Stimulated activated CD4-positive, alpha-beta T cell treated with anti-CD3 and anti-CD28 coated beads, Interleukin-1b, Interleukin-23, amount 100 ng/mL, for 48 hours (primary cell): ENCODE measurements around the gene HPDL.
A peak's percentile ranks its signal among the peaks of the same experiment; 100 is the strongest.

Experiments used
- DNase-seq: peaks from one replicate; pipeline ENCODE4 v3.0.0-alpha.2; 2020

The HPDL gene

DNA sequence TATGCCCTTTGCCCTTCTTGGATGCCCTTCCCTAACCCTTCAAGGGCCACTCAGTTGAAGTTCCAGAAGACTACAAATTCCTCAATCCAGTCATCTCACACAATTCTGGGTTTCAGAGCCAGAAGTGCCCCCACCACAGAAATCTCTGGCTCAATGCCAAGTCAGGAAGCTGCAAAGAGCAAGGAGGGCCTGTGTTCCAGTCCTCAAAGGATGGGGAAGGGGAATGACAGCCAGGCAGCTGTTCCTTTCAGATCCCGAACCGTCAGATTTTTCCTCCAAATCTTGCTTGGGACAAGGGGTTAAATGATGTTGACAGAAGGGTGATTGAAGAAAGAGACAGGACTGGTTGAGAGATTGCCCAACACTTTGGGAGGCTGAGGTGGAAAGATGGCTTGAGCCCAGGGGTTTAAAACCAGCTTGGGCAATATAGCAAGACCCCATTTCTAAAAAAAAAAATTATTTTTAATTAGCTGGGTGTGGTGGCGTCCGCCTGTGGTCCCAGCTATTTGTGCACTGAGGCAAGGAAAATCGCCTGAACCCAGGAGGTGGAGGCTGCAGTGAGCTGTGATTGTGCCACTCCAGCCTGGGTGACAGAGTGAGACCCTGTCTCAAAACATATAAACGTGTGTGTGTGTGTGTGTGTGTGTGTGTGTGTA, 716 bp upstream of the HPDL start:
- DNase-seq = no peak

DNA sequence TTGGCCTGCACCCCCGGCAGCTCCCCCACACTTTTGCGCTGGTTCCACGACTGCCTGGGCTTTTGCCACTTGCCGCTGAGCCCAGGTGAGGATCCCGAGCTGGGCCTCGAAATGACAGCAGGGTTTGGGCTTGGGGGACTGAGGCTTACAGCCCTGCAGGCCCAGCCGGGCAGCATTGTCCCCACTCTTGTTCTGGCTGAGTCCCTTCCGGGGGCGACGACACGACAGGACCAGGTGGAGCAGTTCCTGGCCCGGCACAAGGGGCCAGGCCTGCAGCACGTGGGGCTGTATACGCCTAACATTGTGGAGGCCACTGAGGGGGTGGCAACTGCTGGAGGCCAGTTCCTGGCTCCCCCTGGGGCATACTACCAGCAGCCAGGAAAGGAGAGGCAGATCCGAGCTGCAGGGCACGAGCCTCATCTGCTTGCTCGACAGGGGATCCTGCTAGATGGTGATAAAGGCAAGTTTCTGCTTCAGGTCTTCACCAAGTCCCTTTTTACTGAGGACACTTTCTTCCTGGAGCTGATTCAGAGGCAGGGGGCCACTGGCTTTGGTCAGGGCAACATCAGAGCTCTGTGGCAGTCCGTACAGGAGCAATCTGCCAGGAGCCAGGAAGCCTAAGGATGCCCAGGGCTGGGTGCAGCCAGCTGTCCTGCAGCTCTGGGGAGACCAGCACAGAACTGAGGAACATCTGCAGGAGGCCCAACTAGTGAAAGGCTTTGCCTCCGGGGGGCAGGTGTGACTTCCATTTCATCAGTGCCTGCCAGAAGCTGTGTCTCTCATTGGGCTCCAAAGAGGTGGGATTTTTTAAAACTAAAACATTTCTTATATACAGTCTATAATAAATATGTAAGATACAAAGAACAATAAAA, 1.2 kb downstream of the HPDL start:
- DNase-seq = no peak

DNA sequence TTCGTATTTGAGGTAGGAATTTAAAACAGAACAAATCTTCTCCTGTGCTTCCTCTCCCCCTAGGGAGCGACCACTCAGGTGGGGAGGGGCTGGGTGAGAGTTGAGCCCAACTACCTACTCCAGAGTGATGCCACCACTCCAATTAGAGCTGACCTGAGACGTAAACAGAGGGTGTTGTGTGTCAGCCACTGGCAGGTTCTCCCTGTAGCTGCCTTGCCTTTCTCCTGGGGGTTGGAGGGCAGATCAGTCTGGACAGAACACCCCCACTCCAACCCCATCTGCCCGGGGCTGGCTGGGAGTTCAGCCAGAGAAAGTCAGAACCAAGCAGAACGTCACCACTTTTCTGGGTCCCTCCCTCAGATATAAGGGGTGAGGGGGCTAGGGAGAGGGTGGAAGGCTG, 2.0 kb downstream of the HPDL start:
- DNase-seq = no peak

DNA sequence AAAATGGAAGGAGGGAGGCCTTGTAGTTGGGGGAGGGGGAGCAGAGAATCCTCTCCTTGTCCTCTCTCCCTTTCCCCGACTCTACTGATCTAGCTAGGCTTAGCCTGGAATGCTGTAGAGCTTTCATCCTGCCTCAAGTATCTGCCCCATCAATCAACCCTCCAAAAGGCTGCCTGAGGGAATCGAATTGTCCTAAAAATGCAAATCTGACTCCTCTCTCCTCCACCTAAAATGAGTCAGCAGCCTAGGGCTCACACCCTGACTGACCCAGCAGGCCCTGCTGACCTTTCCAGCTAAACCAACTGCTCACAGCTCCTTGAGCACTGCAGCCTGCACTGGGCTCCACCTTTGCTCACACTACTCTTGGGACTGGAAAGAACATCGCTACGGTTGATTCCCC, 2.8 kb downstream of the HPDL start:
- DNase-seq = no peak

DNA sequence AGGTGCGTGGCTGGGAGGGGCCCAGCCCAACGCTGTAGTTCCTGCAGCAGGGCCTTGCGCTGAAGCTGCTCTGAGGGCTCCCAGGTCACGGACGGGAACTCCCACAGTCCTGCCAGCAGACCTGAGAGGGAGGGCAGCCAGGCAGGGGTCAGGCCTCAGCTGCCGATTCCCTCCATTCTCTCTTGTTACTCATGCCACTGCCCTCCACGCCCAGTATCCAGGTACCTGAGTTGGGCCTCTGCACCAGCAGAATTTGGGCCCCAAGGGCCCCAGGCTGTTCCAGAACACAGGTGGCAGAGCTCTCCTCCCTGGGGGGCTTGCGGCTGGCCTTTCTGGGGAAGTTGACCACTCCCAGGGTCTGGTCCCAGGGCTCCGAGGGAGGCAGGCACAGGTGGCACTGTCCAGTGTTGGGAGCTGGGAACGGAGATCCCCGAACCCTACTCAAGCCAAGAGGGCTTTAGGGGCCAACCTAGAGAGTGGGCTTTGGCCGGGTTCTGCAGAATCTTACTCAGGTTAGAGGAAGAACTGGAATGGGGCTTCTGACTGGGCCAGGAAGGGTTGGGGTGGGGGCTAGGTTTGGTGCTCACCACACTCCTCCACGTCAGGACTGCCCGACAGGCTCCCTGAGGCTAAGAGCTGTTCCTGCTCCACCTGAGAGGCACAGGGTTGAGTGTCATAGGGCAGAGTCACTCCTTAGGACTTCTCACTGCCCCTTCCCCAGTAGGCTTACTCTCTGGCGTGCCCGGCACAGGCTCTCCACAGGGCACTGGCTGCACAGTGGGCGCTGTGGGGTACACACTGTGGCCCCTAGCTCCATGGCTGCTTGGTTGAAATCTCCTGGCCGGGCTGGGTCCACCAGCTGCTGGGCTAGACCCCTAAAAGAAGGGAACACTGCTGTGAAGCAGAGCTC, 5.0 kb downstream of the HPDL start:
- no peak for DNase-seq

- DNase-seq = no peak
Measured at GRCh38 chr1:45332346-45332720, 5.6 kb downstream of the HPDL start.

DNA sequence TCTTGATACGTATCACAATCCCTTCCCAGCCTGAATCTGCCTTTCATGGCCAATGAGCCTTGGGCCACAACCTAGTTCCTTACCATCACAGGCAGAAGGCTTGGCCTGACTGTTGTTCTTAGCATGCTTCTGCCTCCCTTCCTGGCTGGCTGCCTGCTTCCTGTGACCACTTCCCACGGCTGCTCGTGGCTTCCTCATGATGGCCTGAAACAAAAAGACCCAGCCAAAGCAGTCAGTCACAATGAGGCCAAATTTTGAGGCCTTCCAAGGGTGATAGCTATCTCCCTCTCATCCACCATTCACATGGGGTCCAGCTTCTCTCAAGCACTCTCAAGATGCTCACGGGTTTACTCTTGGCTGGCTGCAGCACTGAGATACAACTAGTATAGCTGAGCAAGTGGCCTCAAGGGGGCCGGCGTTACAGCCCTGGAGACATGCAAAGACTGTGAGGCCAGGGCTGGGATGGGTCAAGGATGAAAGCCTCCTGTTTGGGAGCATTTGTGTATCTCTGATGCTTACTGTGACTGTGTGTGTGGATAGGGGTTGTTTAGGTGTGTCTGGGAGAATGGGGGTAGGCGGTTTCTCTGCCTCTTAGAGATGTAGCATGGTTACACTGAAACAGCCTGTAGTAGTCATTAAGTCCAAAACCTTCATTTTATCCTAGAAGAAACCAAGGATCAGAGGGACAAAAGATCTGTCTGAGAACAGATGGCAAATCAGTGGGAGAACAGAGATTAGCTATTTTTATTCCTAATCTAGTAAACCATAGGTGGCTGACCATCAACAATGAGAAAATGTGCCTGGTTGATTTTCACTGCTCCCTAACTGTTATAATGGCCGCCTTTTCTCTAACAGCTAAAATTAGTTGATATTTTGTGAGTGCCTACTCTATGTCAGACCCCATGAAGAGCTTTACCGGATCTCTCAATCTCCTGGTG, 7.9 kb downstream of the HPDL start:
- no peak for DNase-seq

DNA sequence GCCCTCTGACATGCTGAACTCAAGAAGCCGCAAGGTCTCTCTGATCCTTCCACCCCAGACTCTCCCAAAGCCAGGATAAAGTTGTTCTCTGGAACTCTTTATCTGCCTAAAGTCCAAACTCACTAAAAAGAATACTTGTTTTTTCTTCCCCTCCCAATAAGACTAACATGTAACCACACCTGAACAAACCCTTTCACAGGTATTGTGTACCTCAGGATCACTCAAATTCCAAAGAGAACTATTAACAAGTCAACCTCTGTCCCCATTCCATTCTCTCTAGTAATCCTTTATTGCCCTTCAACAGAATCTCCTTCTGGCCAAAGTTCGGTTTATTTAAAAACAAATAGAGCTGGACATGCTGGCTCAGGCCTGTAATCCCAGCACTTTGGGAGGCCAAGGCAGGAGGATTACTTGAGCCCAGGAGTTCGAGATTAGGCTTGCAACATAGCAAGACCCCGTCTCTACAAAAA, 9.2 kb downstream of the HPDL start:
- DNase-seq = no peak

DNA sequence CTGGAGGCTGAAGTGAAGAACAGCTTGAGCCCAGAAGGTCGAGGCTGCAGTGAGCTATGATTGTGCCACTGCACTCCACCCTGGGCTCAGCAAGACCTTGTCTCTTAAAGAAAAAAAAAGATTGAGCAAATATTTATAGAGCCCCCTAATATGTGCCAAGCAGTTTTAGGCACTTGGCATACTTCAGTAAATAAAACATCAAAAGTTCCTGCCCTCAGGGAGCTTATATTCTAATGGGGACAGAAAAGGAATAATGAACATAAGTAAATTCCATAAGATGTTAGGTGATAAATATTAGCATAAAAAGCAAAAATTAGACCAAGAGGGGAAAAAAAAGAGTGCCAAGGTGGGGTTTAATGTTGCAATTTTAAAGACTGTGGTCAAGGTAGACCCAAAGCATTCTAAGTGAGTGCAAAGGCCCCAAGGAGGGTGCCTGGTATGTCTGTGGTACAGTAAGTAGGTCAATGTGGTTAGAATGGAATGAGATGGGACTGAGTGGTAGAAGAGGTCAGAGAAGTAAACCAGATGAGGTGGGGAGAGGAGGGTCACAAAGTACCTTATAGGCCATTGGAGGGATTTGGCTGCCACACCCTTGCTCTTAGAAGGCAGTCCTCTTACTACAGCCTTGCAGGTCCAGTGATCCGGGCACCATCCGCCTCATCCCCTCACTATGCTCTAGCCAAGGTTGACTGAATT, 11.1 kb downstream of the HPDL start:
- no peak for DNase-seq

DNA sequence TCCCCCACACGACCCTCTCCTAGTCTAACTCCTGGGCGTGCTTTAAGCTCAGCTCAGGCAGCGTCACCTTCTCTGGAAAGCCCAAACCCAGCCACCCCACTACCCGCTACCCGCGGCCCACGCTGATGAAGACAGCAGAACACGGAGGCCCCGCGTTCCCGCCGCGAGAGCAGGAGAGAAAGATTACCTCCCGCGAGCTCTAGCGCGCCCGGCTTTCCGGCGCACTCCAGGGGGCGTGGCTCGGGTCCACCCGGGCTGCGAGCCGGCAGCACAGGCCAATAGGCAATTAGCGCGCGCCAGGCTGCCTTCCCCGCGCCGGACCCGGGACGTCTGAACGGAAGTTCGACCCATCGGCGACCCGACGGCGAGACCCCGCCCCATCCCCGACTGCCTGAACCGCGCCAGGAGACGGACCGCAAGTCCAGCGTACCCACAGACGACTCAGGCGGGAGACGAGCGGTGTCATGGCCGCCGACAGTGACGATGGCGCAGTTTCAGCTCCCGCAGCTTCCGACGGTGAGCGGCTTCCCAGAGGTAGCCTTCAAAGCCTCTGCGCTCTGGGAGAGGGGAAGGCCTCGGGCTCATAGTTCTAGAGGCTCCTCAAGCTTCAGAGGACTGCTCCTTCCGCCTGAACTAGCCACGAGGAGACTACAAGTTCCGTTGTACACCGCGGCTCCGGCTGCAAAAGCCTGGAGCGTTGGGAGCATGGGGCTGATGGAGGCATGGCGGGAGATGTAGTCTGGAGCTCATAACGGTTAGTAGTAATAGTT, 13.3 kb downstream of the HPDL start, which contains the start of the genes MUTYH and TOE1:
Gene MUTYH, minus strand, starts transcription at position 652 of the 770 bp plus-strand sequence. CDS start 5,935 bp downstream, outside the sequence.
Gene TOE1, plus strand, starts transcription at position 382 of the 770 bp plus-strand sequence. Its CDS starts 83 bp downstream, at position 465.
- peak; percentile 97 for DNase-seq

GRCh38 chr1:45340816-45341466, 14.2 kb downstream of the HPDL start:
- peak; percentile 27 for DNase-seq

- no peak for DNase-seq
Measured at GRCh38 chr1:45344499-45344898, 17.8 kb downstream of the HPDL start.

GRCh38 chr1:45345014-45345413, 18.3 kb downstream of the HPDL start:
- DNase-seq = no peak

GRCh38 chr1:45346473-45346872, 19.8 kb downstream of the HPDL start:
- DNase-seq = no peak

DNA sequence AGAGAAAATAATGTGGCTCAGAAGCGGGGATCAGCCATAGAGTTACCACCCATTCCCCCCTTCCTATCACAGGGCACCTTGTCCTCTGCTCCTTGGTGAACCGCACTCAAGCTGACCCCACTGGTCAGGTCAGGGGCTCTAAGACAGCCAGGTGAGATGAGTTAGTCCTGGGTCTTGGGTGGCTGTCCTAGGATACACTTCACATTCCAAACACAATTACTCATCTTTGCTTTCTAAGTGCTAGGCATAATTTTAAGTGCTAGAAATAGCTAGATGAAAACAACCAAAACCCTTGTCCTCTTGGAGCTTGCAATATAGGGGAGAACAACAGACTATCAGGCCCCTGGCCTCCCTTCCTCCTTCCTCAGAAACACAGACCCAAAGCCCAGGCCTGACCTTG, 21.3 kb downstream of the HPDL start:
- no peak for DNase-seq

GRCh38 chr1:45348609-45348965, 21.9 kb downstream of the HPDL start:
- no peak for DNase-seq

DNA sequence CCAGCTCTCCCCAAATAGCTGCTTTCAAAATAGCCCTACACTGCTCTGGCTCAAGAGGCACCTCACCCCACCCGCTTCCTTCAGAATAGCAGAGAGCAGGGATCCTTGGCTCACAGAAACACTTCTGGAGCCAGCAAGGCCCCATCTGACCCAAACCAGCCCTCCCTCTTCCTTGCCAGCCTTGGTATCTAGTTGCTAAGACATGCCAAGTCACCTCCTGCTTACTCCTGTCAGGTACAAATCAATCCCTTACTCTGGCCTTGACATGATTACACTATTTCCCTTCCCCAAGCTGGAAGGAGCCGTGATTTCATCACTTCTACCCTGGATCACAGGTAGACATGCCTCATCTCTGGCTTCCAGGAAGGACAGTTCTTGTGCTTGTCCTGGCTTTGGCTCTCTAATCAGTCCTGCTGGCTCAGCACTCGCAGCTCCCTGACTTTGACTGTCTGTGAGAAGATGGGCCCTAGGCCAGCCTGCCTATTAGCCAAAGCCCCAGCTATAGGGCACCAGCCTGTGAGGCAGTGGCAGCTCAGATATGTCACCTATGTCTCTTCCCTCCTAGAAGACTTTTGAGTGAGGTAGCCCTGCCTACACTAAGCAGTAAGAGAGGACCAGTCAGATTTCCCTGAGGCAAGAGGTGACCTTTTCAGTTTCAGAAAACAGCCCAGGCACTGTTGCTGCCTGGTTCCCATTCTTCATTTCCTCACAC, 22.4 kb downstream of the HPDL start:
- no peak for DNase-seq

DNA sequence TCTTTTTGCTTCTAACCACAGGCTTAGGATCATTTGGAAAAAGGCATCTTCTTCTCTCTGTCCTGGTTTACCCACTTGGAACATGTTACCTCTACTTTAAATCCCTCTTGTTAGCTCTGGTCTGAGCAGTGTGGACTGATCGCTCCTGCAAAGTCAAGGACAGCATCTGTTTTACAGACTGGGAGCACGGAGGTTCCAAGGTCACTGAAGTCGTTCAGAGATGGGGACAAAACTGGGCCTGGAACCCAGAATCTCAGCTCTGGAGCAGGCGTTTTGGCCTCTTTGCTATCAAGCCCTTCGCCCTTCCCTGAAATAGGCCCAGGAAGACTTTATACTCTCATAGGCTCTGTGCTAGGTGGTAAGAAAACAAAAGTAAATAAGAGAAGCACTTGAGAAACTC, 24.8 kb downstream of the HPDL start:
- DNase-seq = no peak

DNA sequence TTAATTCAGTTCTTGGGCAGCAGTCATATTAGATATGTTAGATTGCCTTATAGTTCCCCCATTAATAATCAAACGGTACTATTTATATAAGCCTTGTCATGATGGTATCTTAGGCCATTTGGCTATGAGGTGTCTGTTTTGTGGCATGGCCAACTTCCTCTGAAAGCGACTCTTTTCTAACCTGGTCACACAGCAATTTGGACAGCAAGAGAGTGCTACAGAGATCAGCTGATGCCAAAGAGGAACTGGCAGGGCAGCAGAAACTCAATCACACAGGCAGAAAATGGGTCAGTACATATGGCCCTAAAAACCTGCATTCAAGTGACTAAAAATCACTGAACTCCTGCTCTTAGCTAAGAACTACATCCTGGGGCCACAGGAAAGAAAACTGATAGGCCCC, 27.0 kb downstream of the HPDL start:
- no peak for DNase-seq
